NAMALWA (cell line): ENCODE measurements around the gene TAF4.
A peak's percentile ranks its signal among the peaks of the same experiment; 100 is the strongest.

ENCODE experiments used
- DNase-seq: peaks from one replicate; pipeline ENCODE4 v3.0.0-alpha.2; 2015; ENCODE audit warnings: low spot score

TAF4 gene

GRCh38 chr20:62021793-62022385 lies 43.8 kb downstream of the TAF4 start:
- DNase-seq = no peak

GRCh38 chr20:62020935-62021701 lies 44.6 kb downstream of the TAF4 start:
- DNase-seq = no peak

GRCh38 chr20:62019881-62020492 lies 45.7 kb downstream of the TAF4 start:
- DNase-seq = no peak

GRCh38 chr20:62019144-62019805 lies 46.4 kb downstream of the TAF4 start:
- no peak for DNase-seq

- no peak for DNase-seq
Measured at GRCh38 chr20:62018437-62019143, 47.1 kb downstream of the TAF4 start.

- DNase-seq = no peak
Measured at GRCh38 chr20:62015540-62016288, 50.0 kb downstream of the TAF4 start.

- DNase-seq = no peak
Measured at GRCh38 chr20:62014889-62015537, 50.7 kb downstream of the TAF4 start.

GRCh38 chr20:62014488-62014775 lies 51.2 kb downstream of the TAF4 start:
- DNase-seq = no peak

GRCh38 chr20:62012631-62013030 lies 53.0 kb downstream of the TAF4 start:
- no peak for DNase-seq

GRCh38 chr20:62011938-62012534 lies 53.6 kb downstream of the TAF4 start:
- DNase-seq = no peak

- no peak for DNase-seq
Measured at GRCh38 chr20:62011403-62011790, 54.3 kb downstream of the TAF4 start.

GRCh38 chr20:62010551-62011402 lies 54.9 kb downstream of the TAF4 start:
- DNase-seq = peak; percentile 60

GRCh38 chr20:62009869-62010445 lies 55.7 kb downstream of the TAF4 start:
- DNase-seq = no peak

- DNase-seq = no peak
Measured at GRCh38 chr20:62009322-62009721, 56.4 kb downstream of the TAF4 start.

- no peak for DNase-seq
Measured at GRCh38 chr20:62008643-62009183, 57.0 kb downstream of the TAF4 start.

- no peak for DNase-seq
Measured at GRCh38 chr20:62007127-62007647, 58.5 kb downstream of the TAF4 start.

- no peak for DNase-seq
Measured at GRCh38 chr20:62006482-62006881, 59.2 kb downstream of the TAF4 start.

GRCh38 chr20:62004614-62005013 lies 61.1 kb downstream of the TAF4 start:
- no peak for DNase-seq
